ENCODE measurements around the gene CTBS. TPM values are rescaled to one million over a fixed set of nuclear protein-coding genes. Genes with fewer than 3 reads are reported as not detected.
"Not testable (repeated sequence)": the region's sequence is repeated elsewhere in the genome, so short reads cannot be mapped to it uniquely, and the experiment has no call there.

The CTBS gene
- total RNA-seq, 3 donors from 2014 or later = 15.9 to 25.4 (median 23.3) TPM

- intact Hi-C loops (cut with DNase I, micrococcal nuclease) = no loop called here
- no peak for ATAC-seq
- Histone ChIP-seq H3K36me3 (ENCODE audit: low read depth) (no peaks in the 10 kb centered on the region), H3K9me3 (no peaks in the 10 kb centered on the region), H3K4me3 (no peak overlapping the region), H3K4me1 (ENCODE audit: low read depth) (no peaks in the 10 kb centered on the region)
- no peak for DNase-seq
- no peak for TF ChIP-seq CTCF (IDR thresholded peaks at IDR 0.05)
Measured at GRCh38 chr1:84510668-84511067, 63.6 kb downstream of the CTBS start.

- H3K36me3 ChIP-seq (ENCODE audit: low read depth) = no peaks in the 10 kb centered on the region
- no peaks in the 10 kb centered on the region for H3K4me1 ChIP-seq (ENCODE audit: low read depth)
- no peak for TF ChIP-seq CTCF (IDR thresholded peaks at IDR 0.05)
- no peaks in the 10 kb centered on the region for H3K9me3 ChIP-seq
- ATAC-seq (no peak), DNase-seq (no peak)
- H3K4me3 ChIP-seq = no peak overlapping the region
- intact Hi-C loops (cut with DNase I, micrococcal nuclease) = no loop called here
Measured at GRCh38 chr1:84510165-84510564, 64.1 kb downstream of the CTBS start.

- intact Hi-C loops (cut with DNase I, micrococcal nuclease) = no loop called here
- peaks cover 6% of the 10 kb centered on the region for H3K4me1 ChIP-seq (ENCODE audit: low read depth)
- no peak for TF ChIP-seq CTCF (IDR thresholded peaks at IDR 0.05)
- DNase-seq (no peak), ATAC-seq (no peak)
- H3K36me3 ChIP-seq (ENCODE audit: low read depth) = no peaks in the 10 kb centered on the region
- no peaks in the 10 kb centered on the region for H3K9me3 ChIP-seq
- H3K4me3 ChIP-seq = no peak overlapping the region
Measured at GRCh38 chr1:84509029-84509428, 65.2 kb downstream of the CTBS start.

- DNase-seq = no peak
- Histone ChIP-seq H3K4me3 (no peak overlapping the region), H3K9me3 (no peaks in the 10 kb centered on the region), H3K4me1 (ENCODE audit: low read depth) (peaks cover 11% of the 10 kb centered on the region), H3K36me3 (ENCODE audit: low read depth) (no peaks in the 10 kb centered on the region)
- intact Hi-C loops (cut with DNase I, micrococcal nuclease) = no loop called here
- TF ChIP-seq CTCF (IDR thresholded peaks at IDR 0.05) = no peak
- ATAC-seq = no peak
Measured at GRCh38 chr1:84508510-84508909, 65.7 kb downstream of the CTBS start.

GRCh38 chr1:84507887-84508286, 66.4 kb downstream of the CTBS start:
- H3K9me3 ChIP-seq; intact Hi-C loops (cut with DNase I, micrococcal nuclease); DNase-seq; H3K36me3 ChIP-seq (ENCODE audit: low read depth); H3K4me3 ChIP-seq; ATAC-seq: not testable (repeated sequence)
- peaks cover 17% of the 10 kb centered on the region for H3K4me1 ChIP-seq (ENCODE audit: low read depth)

GRCh38 chr1:84506729-84507453, 67.3 kb downstream of the CTBS start:
- H3K9me3 ChIP-seq = no peaks in the 10 kb centered on the region
- DNase-seq (no peak), ATAC-seq (no peak)
- intact Hi-C loops (cut with DNase I, micrococcal nuclease) = no loop called here
- no peaks in the 10 kb centered on the region for H3K36me3 ChIP-seq (ENCODE audit: low read depth)
- H3K4me1 ChIP-seq (ENCODE audit: low read depth) = peaks cover 19% of the 10 kb centered on the region
- H3K4me3 ChIP-seq = peak overlapping the region; percentile 80
- no peak for TF ChIP-seq CTCF (IDR thresholded peaks at IDR 0.05)
